Measurements from ENCODE around the gene LYL1. TPM values are rescaled to one million over a fixed set of nuclear protein-coding genes. Genes with fewer than 3 reads are reported as not detected.

LYL1 gene
- total and polyA plus RNA-seq, 2 donors (not counting 3 experiments of a cell fraction or from before 2014, with no cell fraction given) = 74.4 to 87.3 TPM

DNA sequence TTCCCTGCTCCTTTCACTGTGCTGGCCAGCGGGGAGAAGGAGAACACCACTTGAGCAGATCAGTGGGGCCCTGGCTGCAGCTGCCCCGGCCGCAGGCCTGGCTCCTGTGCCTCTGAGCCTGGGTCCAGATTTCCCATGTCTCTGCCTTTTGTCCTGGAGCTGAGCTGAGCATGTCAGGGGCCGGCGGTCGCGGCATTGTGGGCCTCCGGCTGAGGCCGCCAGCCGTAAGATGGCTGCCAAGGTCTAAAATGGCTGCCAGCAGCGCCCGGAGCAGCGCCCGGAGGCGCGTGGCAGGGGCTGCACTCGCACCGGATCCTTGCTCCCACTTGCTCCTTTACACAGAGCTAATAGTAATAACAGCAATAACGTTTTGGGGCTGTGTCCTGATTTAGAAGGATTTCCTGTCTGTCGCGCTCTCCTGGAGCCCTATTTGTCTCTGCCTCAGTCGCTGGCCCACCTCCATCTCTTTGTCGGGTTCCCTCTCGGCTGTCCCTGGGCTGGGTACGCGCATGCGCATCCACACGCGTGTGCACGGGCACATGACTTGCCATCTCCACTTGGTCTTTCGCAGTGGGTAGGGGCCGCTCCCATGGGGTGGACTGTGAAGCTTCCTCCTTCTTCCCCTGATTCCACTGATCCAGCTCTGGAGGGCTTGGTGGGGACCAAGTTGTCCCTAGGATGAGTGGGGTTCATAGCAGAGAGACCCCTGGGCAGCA lies 32.1 kb downstream of the LYL1 start:
- CTCF ChIA-PET = interaction anchor here (0.7 to 6.2 kb wide), 6 partner anchors 9 to 105 kb away, joined by 3 to 32 read pairs (median 10); no protein-coding TSS in a partner anchor
- no peak overlapping the region for H3K4me2 ChIP-seq (ENCODE audit: insufficient read depth, low read length)
- H3K4me1 ChIP-seq (ENCODE audit: control insufficient read depth, extremely low read depth, insufficient read depth, low read length) = no peaks in the 10 kb centered on the region
- peaks cover 0 to 6% of the 10 kb centered on the region in 2 experiments for H3K36me3 ChIP-seq (ENCODE audit: control insufficient read depth in 2 of 2, extremely low read depth in 1 of 2, insufficient read depth in 2 of 2, low read length in 2 of 2)
- H3K27me3 ChIP-seq (ENCODE audit: control insufficient read depth in 2 of 2, insufficient read depth in 2 of 2, low read length in 2 of 2) = no peaks in the 10 kb centered on the region
- H2AFZ ChIP-seq (ENCODE audit: low read depth, low read length) = no peak overlapping the region
- no peaks in the 10 kb centered on the region for H3K79me2 ChIP-seq (ENCODE audit: control insufficient read depth, insufficient read depth, low read length)
- H3K4me3 ChIP-seq (replicated peaks in 1 of 3; ENCODE audit: insufficient read depth in 1 of 3, low read depth in 1 of 3, low read length in 3 of 3) = no peak overlapping the region
- dilution Hi-C loops (cut with MboI; ENCODE audit: extremely low pct_ligation_motif_present, low sequenced_read_pairs) (no loop called here), intact Hi-C loops (cut with micrococcal nuclease) (no loop called here)
- H3K9me1 ChIP-seq (replicated peaks; ENCODE audit: control insufficient read depth, extremely low read depth, insufficient read depth, low read length) = no peaks in the 10 kb centered on the region
- H3K9me3 ChIP-seq (replicated peaks; ENCODE audit: control insufficient read depth, insufficient read depth, low read length) = no peaks in the 10 kb centered on the region
- POLR2A ChIA-PET = interaction anchor here (0.5 kb wide), 1 partner anchor 89 kb away, joined by 9 read pairs; no protein-coding TSS in a partner anchor
- no peaks in the 10 kb centered on the region for H4K20me1 ChIP-seq (replicated peaks; ENCODE audit: control insufficient read depth, extremely low read depth, insufficient read depth, low read length)
- no peak overlapping the region for H3K27ac ChIP-seq (ENCODE audit: insufficient read depth, low read depth, low read length)
- no TSS peak for BruUV-seq (replicated peaks)
- FAIRE-seq (no peak), DNase-seq (ENCODE audit: low read depth, low spot score) (no peak)
- H3K9ac ChIP-seq (replicated peaks; ENCODE audit: extremely low read depth, insufficient read depth, low read length) = no peak overlapping the region
- TF ChIP-seq FOS (IDR thresholded peaks at IDR 0.05; ENCODE audit: borderline replicate concordance, insufficient read depth, low read length) = no peak

DNA sequence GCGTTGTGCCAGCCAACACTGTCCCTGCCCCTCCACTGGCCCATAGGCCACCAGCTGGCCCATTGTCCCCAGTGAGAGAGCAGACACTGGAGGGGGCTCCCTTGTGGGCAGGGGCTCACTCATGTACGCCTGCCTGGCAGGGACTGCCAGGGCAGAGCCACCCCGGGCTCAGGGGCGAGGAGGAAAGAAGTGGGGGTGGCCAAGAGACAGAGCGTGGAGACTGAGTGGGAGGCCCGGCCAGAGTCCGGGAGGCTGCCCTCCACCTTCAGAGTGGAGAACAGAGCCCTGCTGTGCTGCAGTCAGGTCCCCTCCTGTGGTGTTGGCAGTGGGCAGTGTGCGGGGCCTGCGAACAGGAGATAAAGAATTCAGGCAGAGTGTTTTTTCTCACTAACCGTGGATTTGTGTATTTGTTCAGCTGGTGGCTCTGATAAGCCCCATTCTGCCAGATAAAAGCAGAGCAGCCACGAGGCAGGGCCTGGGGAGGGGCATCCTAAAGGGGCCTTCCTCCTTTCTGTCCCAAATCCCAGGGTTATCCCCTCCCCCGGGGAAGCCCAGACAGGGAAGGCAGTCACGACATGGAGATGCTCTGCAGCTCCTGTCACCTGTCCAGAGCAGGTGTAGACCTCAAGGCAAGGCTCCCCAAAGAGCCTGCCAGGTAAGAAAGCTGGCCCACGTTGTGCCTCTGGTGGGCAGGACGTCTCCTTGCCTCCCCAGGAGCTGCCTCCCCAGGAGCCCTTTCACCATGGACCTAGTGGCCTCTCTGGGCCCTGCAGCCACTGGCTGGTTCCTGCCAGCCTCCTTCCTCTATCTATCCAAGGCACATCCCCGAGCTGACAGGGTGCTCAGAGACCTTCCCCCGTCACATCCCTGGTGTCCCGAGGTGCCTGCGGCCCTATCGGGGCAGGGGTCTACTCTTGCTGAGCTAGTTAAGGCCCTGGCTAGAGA lies 33.0 kb downstream of the LYL1 start:
- dilution Hi-C loops (cut with MboI; ENCODE audit: extremely low pct_ligation_motif_present, low sequenced_read_pairs) = no loop called here
- Histone ChIP-seq H3K4me2 (ENCODE audit: insufficient read depth, low read length) (no peak overlapping the region), H2AFZ (ENCODE audit: low read depth, low read length) (no peak overlapping the region), H3K36me3 (ENCODE audit: control insufficient read depth in 2 of 2, extremely low read depth in 1 of 2, insufficient read depth in 2 of 2, low read length in 2 of 2) (peaks cover 0 to 6% of the 10 kb centered on the region in 2 experiments), H3K9ac (replicated peaks; ENCODE audit: extremely low read depth, insufficient read depth, low read length) (no peak overlapping the region), H3K79me2 (ENCODE audit: control insufficient read depth, insufficient read depth, low read length) (no peaks in the 10 kb centered on the region), H3K9me1 (replicated peaks; ENCODE audit: control insufficient read depth, extremely low read depth, insufficient read depth, low read length) (no peaks in the 10 kb centered on the region), H3K4me1 (ENCODE audit: control insufficient read depth, extremely low read depth, insufficient read depth, low read length) (no peaks in the 10 kb centered on the region), H4K20me1 (replicated peaks; ENCODE audit: control insufficient read depth, extremely low read depth, insufficient read depth, low read length) (no peaks in the 10 kb centered on the region), H3K27ac (ENCODE audit: insufficient read depth, low read depth, low read length) (no peak overlapping the region), H3K9me3 (replicated peaks; ENCODE audit: control insufficient read depth, insufficient read depth, low read length) (no peaks in the 10 kb centered on the region), H3K4me3 (replicated peaks in 1 of 3; ENCODE audit: insufficient read depth in 1 of 3, low read depth in 1 of 3, low read length in 3 of 3) (no peak overlapping the region), H3K27me3 (ENCODE audit: control insufficient read depth in 2 of 2, insufficient read depth in 2 of 2, low read length in 2 of 2) (no peaks in the 10 kb centered on the region)
- peak; percentile 41 for DNase-seq (ENCODE audit: low read depth, low spot score)
- FAIRE-seq = no peak
- intact Hi-C loops (cut with micrococcal nuclease) = no loop called here
- POLR2A ChIA-PET = no interaction called here
- no TSS peak for BruUV-seq (replicated peaks)
- CTCF ChIA-PET = interaction anchor here (0.7 to 6.2 kb wide), 8 partner anchors 8 to 104 kb away, joined by 3 to 32 read pairs (median 8); no protein-coding TSS in a partner anchor
- TF ChIP-seq, protein P1, sequence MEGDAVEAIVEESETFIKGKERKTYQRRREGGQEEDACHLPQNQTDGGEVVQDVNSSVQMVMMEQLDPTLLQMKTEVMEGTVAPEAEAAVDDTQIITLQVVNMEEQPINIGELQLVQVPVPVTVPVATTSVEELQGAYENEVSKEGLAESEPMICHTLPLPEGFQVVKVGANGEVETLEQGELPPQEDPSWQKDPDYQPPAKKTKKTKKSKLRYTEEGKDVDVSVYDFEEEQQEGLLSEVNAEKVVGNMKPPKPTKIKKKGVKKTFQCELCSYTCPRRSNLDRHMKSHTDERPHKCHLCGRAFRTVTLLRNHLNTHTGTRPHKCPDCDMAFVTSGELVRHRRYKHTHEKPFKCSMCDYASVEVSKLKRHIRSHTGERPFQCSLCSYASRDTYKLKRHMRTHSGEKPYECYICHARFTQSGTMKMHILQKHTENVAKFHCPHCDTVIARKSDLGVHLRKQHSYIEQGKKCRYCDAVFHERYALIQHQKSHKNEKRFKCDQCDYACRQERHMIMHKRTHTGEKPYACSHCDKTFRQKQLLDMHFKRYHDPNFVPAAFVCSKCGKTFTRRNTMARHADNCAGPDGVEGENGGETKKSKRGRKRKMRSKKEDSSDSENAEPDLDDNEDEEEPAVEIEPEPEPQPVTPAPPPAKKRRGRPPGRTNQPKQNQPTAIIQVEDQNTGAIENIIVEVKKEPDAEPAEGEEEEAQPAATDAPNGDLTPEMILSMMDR (IDR thresholded peaks at IDR 0.05; ENCODE audit: extremely low read depth in 1 of 2, insufficient read depth in 1 of 2, low read depth in 1 of 2, low read length in 2 of 2) = peak in 1 of 2 donors; percentile 12
- no peak for TF ChIP-seq JUN (IDR thresholded peaks at IDR 0.05; ENCODE audit: borderline replicate concordance, insufficient read depth, insufficient read length, low read depth)

All from endothelial cell of umbilical vein (primary cell).